ENCODE data around the gene FDX2. TPM values are rescaled to one million over a fixed set of nuclear protein-coding genes. Genes with fewer than 3 reads are reported as not detected.

The FDX2 gene
- total and polyA plus RNA-seq, 4 donors: 5.8 to 18.7 (median 10.0) TPM

DNA sequence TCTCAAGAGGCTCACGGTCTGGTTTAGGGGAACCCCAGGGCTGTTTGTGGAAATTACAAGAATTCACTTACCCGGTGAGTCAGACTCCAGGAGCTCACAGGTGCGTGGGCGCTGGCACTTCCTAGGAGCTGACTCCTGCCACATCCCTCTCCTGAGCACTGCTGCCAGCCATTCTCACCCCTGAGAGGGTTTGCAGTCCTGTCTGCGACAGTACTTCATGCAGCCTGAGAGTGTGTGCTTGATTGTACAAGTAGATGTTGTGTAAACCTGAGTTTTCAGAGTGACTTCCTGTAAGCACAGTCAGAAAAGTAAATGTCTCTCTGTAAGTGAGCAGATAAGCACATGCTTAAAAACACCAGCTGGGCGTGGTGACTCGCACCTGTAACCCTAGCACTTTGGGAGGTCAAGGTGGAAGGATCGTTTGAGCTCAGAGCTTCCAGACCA, 55.7 kb downstream of the FDX2 start:
- Histone ChIP-seq H3K4me3 (ENCODE audit: low read depth in 1 of 3, low read length in 3 of 3) (no peak overlapping the region), H3K27me3 (ENCODE audit: control insufficient read depth in 4 of 4, insufficient read depth in 4 of 4, low read length in 3 of 4) (no peaks in the 10 kb centered on the region), H3K27ac (ENCODE audit: low read depth in 1 of 2, low read length in 2 of 2) (no peak overlapping the region), H3K9me3 (ENCODE audit: control insufficient read depth in 4 of 4, low read length in 3 of 4) (no peaks in the 10 kb centered on the region), H3K9ac (ENCODE audit: low read depth in 1 of 2, low read length in 2 of 2) (no peak overlapping the region), H3K4me1 (ENCODE audit: control insufficient read depth in 4 of 4, insufficient read depth in 4 of 4, low read length in 3 of 4) (peaks cover 0 to 5% (median 3%) of the 10 kb centered on the region in 4 donors), H3K36me3 (ENCODE audit: control insufficient read depth in 4 of 4, insufficient read depth in 3 of 4, low read depth in 1 of 4, low read length in 3 of 4) (peaks cover 8 to 27% (median 14%) of the 10 kb centered on the region in 4 donors)
- DNase-seq (ENCODE audit: low spot score): no peak
- 83% methylated on average over 8 of the region's 8 CpGs for WGBS
- TF ChIP-seq YY1 (IDR thresholded peaks at IDR 0.05): no peak
- TF ChIP-seq EGR1 (IDR thresholded peaks at IDR 0.05; ENCODE audit: low read depth in 2 of 2): no peak
- TF ChIP-seq FOXA2 (IDR thresholded peaks at IDR 0.05): no peak
- no peak for TF ChIP-seq FOXA1 (IDR thresholded peaks at IDR 0.05)
- TF ChIP-seq, protein P1, sequence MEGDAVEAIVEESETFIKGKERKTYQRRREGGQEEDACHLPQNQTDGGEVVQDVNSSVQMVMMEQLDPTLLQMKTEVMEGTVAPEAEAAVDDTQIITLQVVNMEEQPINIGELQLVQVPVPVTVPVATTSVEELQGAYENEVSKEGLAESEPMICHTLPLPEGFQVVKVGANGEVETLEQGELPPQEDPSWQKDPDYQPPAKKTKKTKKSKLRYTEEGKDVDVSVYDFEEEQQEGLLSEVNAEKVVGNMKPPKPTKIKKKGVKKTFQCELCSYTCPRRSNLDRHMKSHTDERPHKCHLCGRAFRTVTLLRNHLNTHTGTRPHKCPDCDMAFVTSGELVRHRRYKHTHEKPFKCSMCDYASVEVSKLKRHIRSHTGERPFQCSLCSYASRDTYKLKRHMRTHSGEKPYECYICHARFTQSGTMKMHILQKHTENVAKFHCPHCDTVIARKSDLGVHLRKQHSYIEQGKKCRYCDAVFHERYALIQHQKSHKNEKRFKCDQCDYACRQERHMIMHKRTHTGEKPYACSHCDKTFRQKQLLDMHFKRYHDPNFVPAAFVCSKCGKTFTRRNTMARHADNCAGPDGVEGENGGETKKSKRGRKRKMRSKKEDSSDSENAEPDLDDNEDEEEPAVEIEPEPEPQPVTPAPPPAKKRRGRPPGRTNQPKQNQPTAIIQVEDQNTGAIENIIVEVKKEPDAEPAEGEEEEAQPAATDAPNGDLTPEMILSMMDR (IDR thresholded peaks at IDR 0.05; ENCODE audit: low read depth, low read length, missing input control): no peak
- TF ChIP-seq SP1 (IDR thresholded peaks at IDR 0.05): no peak
- no peak for TF ChIP-seq RXRA (IDR thresholded peaks at IDR 0.05)
- no peak for TF ChIP-seq GABPA (IDR thresholded peaks at IDR 0.05 in 1 of 2, conservative IDR thresholded peaks at IDR 0.05 in 1 of 2)
- TF ChIP-seq RAD21 (IDR thresholded peaks at IDR 0.05): no peak
- TF ChIP-seq HNF4G (IDR thresholded peaks at IDR 0.05): no peak
- TF ChIP-seq MAX (IDR thresholded peaks at IDR 0.05): no peak
- no peak for TF ChIP-seq HNF4A (conservative IDR thresholded peaks at IDR 0.05)
- no peak for TF ChIP-seq ATF3 (IDR thresholded peaks at IDR 0.05)
- no peak for TF ChIP-seq NR2F2 (IDR thresholded peaks at IDR 0.05)
- TF ChIP-seq JUND (IDR thresholded peaks at IDR 0.05): no peak
- TF ChIP-seq TAF1 (conservative IDR thresholded peaks at IDR 0.05): no peak
- TF ChIP-seq, protein P2, sequence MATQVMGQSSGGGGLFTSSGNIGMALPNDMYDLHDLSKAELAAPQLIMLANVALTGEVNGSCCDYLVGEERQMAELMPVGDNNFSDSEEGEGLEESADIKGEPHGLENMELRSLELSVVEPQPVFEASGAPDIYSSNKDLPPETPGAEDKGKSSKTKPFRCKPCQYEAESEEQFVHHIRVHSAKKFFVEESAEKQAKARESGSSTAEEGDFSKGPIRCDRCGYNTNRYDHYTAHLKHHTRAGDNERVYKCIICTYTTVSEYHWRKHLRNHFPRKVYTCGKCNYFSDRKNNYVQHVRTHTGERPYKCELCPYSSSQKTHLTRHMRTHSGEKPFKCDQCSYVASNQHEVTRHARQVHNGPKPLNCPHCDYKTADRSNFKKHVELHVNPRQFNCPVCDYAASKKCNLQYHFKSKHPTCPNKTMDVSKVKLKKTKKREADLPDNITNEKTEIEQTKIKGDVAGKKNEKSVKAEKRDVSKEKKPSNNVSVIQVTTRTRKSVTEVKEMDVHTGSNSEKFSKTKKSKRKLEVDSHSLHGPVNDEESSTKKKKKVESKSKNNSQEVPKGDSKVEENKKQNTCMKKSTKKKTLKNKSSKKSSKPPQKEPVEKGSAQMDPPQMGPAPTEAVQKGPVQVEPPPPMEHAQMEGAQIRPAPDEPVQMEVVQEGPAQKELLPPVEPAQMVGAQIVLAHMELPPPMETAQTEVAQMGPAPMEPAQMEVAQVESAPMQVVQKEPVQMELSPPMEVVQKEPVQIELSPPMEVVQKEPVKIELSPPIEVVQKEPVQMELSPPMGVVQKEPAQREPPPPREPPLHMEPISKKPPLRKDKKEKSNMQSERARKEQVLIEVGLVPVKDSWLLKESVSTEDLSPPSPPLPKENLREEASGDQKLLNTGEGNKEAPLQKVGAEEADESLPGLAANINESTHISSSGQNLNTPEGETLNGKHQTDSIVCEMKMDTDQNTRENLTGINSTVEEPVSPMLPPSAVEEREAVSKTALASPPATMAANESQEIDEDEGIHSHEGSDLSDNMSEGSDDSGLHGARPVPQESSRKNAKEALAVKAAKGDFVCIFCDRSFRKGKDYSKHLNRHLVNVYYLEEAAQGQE (IDR thresholded peaks at IDR 0.05): no peak
- TF ChIP-seq, protein P3, sequence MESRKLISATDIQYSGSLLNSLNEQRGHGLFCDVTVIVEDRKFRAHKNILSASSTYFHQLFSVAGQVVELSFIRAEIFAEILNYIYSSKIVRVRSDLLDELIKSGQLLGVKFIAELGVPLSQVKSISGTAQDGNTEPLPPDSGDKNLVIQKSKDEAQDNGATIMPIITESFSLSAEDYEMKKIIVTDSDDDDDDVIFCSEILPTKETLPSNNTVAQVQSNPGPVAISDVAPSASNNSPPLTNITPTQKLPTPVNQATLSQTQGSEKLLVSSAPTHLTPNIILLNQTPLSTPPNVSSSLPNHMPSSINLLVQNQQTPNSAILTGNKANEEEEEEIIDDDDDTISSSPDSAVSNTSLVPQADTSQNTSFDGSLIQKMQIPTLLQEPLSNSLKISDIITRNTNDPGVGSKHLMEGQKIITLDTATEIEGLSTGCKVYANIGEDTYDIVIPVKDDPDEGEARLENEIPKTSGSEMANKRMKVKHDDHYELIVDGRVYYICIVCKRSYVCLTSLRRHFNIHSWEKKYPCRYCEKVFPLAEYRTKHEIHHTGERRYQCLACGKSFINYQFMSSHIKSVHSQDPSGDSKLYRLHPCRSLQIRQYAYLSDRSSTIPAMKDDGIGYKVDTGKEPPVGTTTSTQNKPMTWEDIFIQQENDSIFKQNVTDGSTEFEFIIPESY (IDR thresholded peaks at IDR 0.05): no peak

Small RNAs within 50 kb of the gene (small RNA-seq; reads per million reads assigned to genes)
- not detected for gene AC011511.1
- not detected for gene AC011511.4

Other genes starting within 250 kb of the FDX2 start
- gene SHFL, start 229.7 kb downstream of the FDX2 start, total RNA-seq: 10 to 100 TPM; 13.1 to 87.5 TPM
- gene SHFL, start 229.7 kb downstream of the FDX2 start, polyA plus RNA-seq: 100 to 1,000 TPM in 1 of 2 donors, 10 to 100 TPM in 1; 82.0 to 104 TPM
- 10 to 100 TPM in 1 of 2 donors, 1 to 10 TPM in 1; 7.8 to 10.5 TPM for gene ANGPTL6, start 213.3 kb downstream of the FDX2 start, total RNA-seq
- gene ANGPTL6, start 213.3 kb downstream of the FDX2 start, polyA plus RNA-seq: 10 to 100 TPM in 1 of 2 donors, 1 to 10 TPM in 1; 5.5 to 13.5 TPM
- 10 to 100 TPM; 10.4 to 18.1 TPM for gene PPAN, start 209.7 kb downstream of the FDX2 start, total RNA-seq
- gene PPAN, start 209.7 kb downstream of the FDX2 start, polyA plus RNA-seq: 10 to 100 TPM; 10.1 to 20.7 TPM
- 1 to 10 TPM; 3.2 to 4.1 TPM for gene P2RY11, start 204.3 kb downstream of the FDX2 start, total RNA-seq
- gene P2RY11, start 204.3 kb downstream of the FDX2 start, polyA plus RNA-seq: 1 to 10 TPM in 1 of 2 donors, under 1 TPM in 1; 0.68 to 5.3 TPM
- 10 to 100 TPM; 86.2 to 96.3 TPM for gene EIF3G, start 196.1 kb downstream of the FDX2 start, total RNA-seq
- 10 to 100 TPM; 71.0 to 84.4 TPM for gene EIF3G, start 196.1 kb downstream of the FDX2 start, polyA plus RNA-seq
- gene DNMT1, start 121.1 kb downstream of the FDX2 start, total RNA-seq: 10 to 100 TPM; 19.7 to 47.1 TPM
- gene DNMT1, start 121.1 kb downstream of the FDX2 start, polyA plus RNA-seq: 10 to 100 TPM in 1 of 2 donors, 1 to 10 TPM in 1; 8.7 to 20.3 TPM
- gene S1PR2, start 84.7 kb downstream of the FDX2 start, total RNA-seq: 1 to 10 TPM; 2.6 to 4.8 TPM
- gene S1PR2, start 84.7 kb downstream of the FDX2 start, polyA plus RNA-seq: 1 to 10 TPM; 1.2 to 4.0 TPM
- gene MRPL4, start 63.8 kb downstream of the FDX2 start, total RNA-seq: 10 to 100 TPM; 21.5 to 23.4 TPM
- gene MRPL4, start 63.8 kb downstream of the FDX2 start, polyA plus RNA-seq: 10 to 100 TPM; 44.0 to 74.8 TPM
- 10 to 100 TPM; 20.5 to 26.3 TPM for gene ICAM1, start 44.9 kb downstream of the FDX2 start, total RNA-seq
- 10 to 100 TPM in 1 of 2 donors, 1 to 10 TPM in 1; 7.8 to 19.1 TPM for gene ICAM1, start 44.9 kb downstream of the FDX2 start, polyA plus RNA-seq
- 10 to 100 TPM in 1 of 2 donors, under 1 TPM in 1; 0.33 to 74.1 TPM for gene ICAM4, start 29.1 kb downstream of the FDX2 start, total RNA-seq
- gene ICAM4, start 29.1 kb downstream of the FDX2 start, polyA plus RNA-seq: under 1 TPM in 1 of 2 donors, not detected in 1; 0.05 TPM
- gene ICAM5, start 26.1 kb downstream of the FDX2 start, total RNA-seq: 1 to 10 TPM; 1.0 to 2.5 TPM
- gene ICAM5, start 26.1 kb downstream of the FDX2 start, polyA plus RNA-seq: under 1 TPM in 1 of 2 donors, not detected in 1; 0.02 TPM
- gene ZGLP1, start 6.2 kb downstream of the FDX2 start, total RNA-seq: under 1 TPM; 0.61 to 0.75 TPM
- 1 to 10 TPM in 1 of 2 donors, under 1 TPM in 1; 0.89 to 1.2 TPM for gene ZGLP1, start 6.2 kb downstream of the FDX2 start, polyA plus RNA-seq
- 10 to 100 TPM in 1 of 2 donors, 1 to 10 TPM in 1; 6.4 to 13.6 TPM for gene RAVER1, start 17.5 kb upstream of the FDX2 start, total RNA-seq
- gene RAVER1, start 17.5 kb upstream of the FDX2 start, polyA plus RNA-seq: 1 to 10 TPM; 2.1 to 5.9 TPM
- gene ICAM3, start 23.6 kb upstream of the FDX2 start, total RNA-seq: 10 to 100 TPM; 15.9 to 18.1 TPM
- 10 to 100 TPM; 24.0 to 62.8 TPM for gene ICAM3, start 23.6 kb upstream of the FDX2 start, polyA plus RNA-seq
- gene TYK2, start 64.6 kb upstream of the FDX2 start, total RNA-seq: 10 to 100 TPM; 59.2 to 60.0 TPM
- 10 to 100 TPM; 47.9 to 63.1 TPM for gene TYK2, start 64.6 kb upstream of the FDX2 start, polyA plus RNA-seq
- 10 to 100 TPM; 46.0 to 52.3 TPM for gene CDC37, start 87.5 kb upstream of the FDX2 start, total RNA-seq
- gene CDC37, start 87.5 kb upstream of the FDX2 start, polyA plus RNA-seq: 10 to 100 TPM; 61.2 to 69.9 TPM
- gene PDE4A, start 104.5 kb upstream of the FDX2 start, total RNA-seq: 1 to 10 TPM; 1.1 to 2.3 TPM
- gene PDE4A, start 104.5 kb upstream of the FDX2 start, polyA plus RNA-seq: 1 to 10 TPM in 1 of 2 donors, under 1 TPM in 1; 0.90 to 1.5 TPM
- gene KEAP1, start 187.3 kb upstream of the FDX2 start, total RNA-seq: 10 to 100 TPM; 45.4 to 62.3 TPM
- 10 to 100 TPM; 44.3 to 50.6 TPM for gene KEAP1, start 187.3 kb upstream of the FDX2 start, polyA plus RNA-seq
- gene S1PR5, start 201.4 kb upstream of the FDX2 start, total RNA-seq: under 1 TPM; 0.17 to 0.56 TPM
- under 1 TPM; 0.32 to 0.36 TPM for gene S1PR5, start 201.4 kb upstream of the FDX2 start, polyA plus RNA-seq
- 10 to 100 TPM; 10.1 to 44.4 TPM for gene ATG4D, start 227.9 kb upstream of the FDX2 start, total RNA-seq
- 10 to 100 TPM in 1 of 2 donors, 1 to 10 TPM in 1; 4.7 to 12.1 TPM for gene ATG4D, start 227.9 kb upstream of the FDX2 start, polyA plus RNA-seq
- 10 to 100 TPM in 1 of 2 donors, 1 to 10 TPM in 1; 7.0 to 14.1 TPM for gene KRI1, start 250.0 kb upstream of the FDX2 start, total RNA-seq
- 1 to 10 TPM; 4.6 to 7.1 TPM for gene KRI1, start 250.0 kb upstream of the FDX2 start, polyA plus RNA-seq